GM18867 (cell line): ENCODE measurements around the gene CST9L.

ENCODE experiments used
- ATAC-seq: cut with Tn5 transposase; IDR thresholded peaks from one replicate; pipeline ENCODE4 v1.9.1; 2021; ENCODE audit warnings: mild to moderate bottlenecking, moderate library complexity; ENCODE audit not compliant: unreplicated experiment

CST9L gene, protein sequence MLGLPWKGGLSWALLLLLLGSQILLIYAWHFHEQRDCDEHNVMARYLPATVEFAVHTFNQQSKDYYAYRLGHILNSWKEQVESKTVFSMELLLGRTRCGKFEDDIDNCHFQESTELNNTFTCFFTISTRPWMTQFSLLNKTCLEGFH

GRCh38 chr20:23568320-23568970 is at the start of gene CST9L:
Gene CST9L, minus strand, starts transcription at chr20:23568484. Its CDS starts 34 bp downstream, at chr20:23568450.
- no peak for ATAC-seq

GRCh38 chr20:23614163-23614562 is 45.9 kb upstream of the CST9L start:
- no peak for ATAC-seq

DNA sequence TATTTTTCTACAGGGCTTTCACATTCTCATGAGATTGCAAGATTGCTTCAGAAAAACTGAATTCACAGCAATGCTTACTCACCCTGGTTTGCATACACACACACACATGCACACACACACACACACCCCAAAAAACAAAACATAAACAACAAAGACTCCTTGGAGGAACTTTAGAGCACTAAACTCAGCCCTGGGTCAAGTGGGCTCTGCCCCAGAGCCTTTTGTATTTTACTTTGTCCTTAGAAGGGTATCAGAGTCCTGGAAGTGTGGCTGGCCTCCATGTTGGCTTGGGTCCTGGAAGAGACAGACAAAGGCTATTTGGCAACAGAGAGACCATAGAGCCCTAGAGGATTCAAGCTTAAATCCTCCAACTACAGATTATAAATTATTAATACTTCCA is 45.4 kb upstream of the CST9L start:
- no peak for ATAC-seq

- ATAC-seq = no peak
These were observed 44.1 kb upstream of the CST9L start for GRCh38 chr20:23612396-23612795.

DNA sequence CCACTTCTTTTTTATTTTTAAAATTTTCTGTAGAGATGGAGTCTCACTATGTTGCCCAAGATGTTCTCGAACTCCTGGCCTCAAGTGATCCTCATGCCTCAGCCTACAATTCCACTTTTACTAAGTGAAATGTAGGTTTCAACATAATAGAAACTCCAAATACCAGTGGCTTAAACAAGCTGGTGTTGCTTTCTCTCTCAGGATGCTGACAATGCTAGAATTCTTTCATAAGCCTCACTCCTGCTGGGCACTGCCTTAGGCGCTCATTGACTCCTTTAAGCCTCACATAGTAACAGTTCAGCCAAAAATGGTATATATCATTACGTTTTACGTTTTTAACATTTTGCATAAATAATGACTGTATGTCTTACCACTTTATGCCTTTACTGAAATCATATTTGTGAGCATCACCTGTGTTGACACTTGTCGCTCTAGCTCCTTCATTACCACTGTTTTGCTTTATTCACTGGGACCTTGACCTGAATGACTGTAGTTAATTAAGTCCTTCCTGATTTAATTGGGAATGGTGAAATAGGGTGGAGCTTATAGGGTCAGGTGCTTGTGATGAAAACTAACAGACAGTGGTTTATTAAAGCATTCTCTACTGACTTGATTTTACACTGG is 41.3 kb upstream of the CST9L start:
- ATAC-seq = no peak

DNA sequence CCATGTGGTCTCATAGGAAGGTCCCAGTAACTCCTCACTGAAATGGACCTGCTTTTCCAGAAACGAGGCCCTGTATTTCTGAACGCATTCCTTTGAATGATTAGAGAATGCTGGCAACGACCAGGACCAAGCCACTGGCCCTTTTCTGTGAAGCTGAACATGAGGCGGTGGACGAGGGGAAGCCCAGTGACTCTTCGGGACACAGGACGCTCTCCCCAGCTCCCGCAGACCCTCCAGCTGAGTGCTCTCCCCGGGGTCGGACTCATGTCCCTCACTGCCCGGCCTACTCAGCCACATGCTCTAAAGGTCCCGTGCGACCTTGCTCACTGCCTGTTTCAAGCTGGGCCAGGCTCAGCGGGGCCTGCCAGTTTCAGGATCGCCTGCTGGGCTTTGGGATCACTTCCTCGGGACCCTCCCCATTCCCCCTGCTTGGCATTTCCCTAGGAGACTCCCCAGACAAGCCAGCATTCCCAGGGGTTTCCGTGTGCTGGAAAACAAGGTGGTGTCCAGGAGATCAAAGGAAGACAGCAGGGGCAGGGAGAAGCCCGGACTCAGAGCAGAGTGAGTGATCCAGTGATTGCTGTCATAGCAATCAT is 40.1 kb upstream of the CST9L start:
- ATAC-seq = no peak

DNA sequence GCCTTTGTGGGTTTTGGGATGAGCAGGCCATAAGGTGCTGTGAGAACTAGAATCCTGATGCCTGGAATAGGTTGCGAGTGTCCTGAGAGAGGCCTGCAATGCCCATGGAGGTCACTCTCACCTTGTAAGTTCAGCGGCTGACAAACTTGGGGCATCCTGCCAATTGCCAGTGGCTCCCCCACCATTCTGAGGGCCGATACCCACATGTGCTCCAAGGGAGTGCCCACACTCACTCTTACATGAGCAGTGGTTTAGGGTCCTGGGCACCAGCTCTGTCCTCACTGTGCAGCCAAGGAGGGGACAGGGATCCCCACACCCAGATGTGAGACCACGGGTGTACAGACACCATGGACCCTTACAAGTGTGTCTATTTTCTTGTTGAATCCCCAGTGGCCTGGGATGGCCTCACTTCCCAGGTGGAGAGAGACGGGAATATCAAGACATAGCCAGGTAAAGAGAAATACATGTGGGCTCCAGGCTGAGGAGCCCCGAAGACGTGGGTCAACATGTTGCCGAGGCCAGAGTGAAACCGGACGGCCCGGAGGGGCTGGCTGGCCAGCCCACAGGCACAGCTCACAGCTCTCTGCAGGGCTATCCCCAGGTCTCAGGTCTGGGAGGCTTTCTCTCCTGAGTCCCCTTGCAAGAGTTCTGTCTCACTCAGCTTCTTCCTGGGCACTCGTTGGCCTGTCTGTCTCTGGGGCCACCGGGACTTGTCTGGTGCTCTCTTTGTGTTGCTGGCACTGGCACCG is 39.4 kb upstream of the CST9L start:
- ATAC-seq = no peak

GRCh38 chr20:23606652-23607049 is 38.4 kb upstream of the CST9L start:
- peak; percentile 91 for ATAC-seq

GRCh38 chr20:23605867-23606651 is 37.8 kb upstream of the CST9L start, which contains the start of gene CST9:
Gene CST9, minus strand, starts transcription at chr20:23605917. Its CDS starts 53 bp downstream, at chr20:23605864.
- ATAC-seq = peak; percentile 5

DNA sequence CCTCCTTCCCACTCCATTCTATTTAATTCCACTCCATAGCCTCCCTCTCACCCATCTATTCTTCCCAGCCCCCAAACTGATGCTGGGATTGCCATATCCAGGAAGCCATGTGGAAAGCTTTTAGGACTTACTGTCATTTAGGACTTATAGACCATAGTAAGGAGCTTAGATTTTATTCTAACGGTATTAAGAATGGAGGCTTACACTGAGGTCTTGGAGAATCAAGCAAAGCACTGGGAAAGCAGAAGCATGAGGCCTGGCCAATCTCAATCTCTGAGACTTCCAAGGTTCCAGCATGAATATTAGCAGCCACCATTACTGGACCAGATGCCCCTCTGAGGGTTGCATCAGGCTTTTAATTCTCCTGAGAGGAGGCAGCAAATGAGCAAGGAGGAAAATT is 36.0 kb upstream of the CST9L start:
- ATAC-seq = no peak

DNA sequence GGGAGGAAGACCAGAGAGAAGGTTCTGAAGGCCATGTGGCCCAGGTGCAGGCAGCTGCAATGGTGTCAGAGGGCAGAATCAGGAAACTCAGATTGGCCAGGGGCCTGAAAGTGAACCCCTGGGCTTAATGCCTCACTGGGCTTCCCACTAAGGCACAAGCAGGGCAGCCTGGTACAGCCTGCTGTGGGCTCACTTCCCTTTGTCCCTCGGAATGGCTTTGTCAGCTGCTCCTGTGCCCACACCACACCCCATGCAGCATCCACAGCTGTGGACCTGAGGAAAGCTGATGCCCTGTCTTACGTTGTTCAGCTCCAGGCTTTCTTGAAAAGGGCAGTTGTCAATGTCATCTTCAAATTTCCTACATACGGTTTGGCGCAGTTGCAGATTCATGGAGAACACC is 35.0 kb upstream of the CST9L start:
- no peak for ATAC-seq

- ATAC-seq = no peak
These were observed 34.4 kb upstream of the CST9L start for GRCh38 chr20:23602699-23603098.

GRCh38 chr20:23602241-23602640 is 34.0 kb upstream of the CST9L start:
- no peak for ATAC-seq

GRCh38 chr20:23601715-23602114 is 33.4 kb upstream of the CST9L start:
- ATAC-seq = no peak

GRCh38 chr20:23598481-23598880 is 30.2 kb upstream of the CST9L start:
- no peak for ATAC-seq

GRCh38 chr20:23596579-23597250 is 28.4 kb upstream of the CST9L start:
- ATAC-seq = no peak

DNA sequence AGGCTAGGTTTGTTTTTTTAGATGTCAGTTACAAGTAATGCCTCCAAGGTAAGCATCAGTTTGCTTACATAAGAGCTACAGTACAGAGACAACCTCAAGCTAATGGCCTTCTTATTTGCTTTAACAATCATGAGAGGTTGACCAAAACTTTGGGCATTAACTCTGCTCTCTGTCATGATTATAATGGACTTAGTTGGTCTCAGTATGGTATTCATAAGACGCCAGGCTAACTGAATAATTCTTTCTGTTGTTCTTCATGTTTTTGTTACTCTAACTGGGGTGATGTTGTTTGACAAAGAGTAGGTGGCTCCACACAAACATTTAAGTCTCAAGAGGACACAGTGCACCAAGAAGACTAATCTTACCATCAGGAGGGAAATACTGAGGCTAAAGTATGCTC is 27.7 kb upstream of the CST9L start:
- ATAC-seq = no peak

DNA sequence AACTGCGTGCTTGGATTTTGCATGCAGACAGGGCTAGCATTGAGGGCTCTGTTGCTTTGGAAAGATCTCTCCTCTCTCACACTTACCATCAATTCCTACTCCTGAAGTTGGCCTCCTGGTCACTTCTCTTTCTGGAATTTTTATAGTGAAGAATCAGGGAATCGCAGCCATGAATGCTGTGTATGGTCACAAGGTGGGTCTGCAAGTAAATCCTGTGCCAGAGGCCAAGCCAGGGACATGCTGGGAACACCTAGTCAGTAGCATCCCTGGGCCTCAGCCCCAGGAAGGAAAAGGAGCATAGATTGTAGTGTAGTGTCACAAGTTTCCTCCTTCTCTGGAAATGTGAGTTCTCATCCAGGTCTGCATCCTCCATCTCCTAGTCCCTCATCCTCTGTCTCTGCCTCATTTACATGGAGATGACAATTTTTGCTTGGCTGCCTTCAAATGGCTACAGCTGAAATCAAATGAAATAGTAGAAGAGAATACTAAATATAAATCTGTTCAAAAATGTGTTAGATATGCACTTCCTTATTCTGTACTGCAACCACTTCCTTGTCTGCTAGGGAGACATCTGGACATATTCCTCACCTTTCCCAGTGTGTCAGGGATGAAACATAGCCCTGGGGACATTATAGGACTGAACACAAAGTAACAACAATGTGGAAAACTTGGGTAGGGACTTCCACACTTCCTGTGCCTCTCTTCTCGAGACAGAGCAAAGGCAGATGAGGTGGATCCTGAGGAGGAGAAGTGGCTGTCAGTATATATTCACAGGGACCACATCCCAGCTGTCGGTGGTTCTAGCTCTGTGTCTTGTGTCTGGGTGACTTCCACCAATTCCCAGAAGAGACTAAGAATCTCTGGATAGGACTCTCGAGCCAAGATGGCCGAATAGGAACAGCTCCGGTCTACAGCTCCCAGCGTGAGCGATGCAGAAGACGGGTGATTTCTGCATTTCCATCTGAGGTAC is 20.4 kb upstream of the CST9L start:
- no peak for ATAC-seq

DNA sequence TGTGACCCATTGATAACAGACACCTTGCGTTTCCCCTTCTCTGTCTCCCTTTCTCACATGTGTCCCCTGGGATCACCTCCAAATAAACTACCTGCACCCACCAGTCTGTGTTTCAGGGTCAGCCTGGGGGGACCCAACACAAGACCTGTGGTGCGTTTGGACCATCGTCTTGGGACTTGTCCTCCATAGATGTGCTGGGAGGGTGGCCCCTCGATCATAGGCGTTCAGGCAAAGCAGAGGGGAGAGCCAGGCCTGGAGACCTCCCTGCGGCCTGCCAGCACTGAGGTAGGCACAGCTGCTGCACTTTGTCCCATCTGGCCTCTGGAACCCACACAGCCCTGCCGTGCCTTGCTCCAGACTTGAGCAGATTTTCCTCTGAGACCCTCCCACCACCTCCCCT is 19.3 kb upstream of the CST9L start:
- ATAC-seq = no peak
